K562 (cell line): ENCODE results near the gene PLTP. TPM values are rescaled to one million over a fixed set of nuclear protein-coding genes. Genes with fewer than 3 reads are reported as not detected.

Experiments
- CHD4 ChIP-seq: fragments of 200-600 bp; sonication (generic); IDR thresholded peaks from 3 replicates; pipeline ENCODE4 v1.6.1; 2012; ENCODE audit warnings: low read depth, mild to moderate bottlenecking, mixed read lengths, low read length, inconsistent platforms; ENCODE audit not compliant: insufficient read depth, insufficient replicate concordance, poor library complexity, severe bottlenecking
- DMBX1 ChIP-seq: fragments of 250-450 bp; sonication (Bioruptor Pico); IDR thresholded peaks from 2 replicates; pipeline ENCODE4 v1.8.0; 2022; ENCODE audit warnings: inconsistent platforms, mild to moderate bottlenecking, moderate library complexity, borderline replicate concordance
- GABPA ChIP-seq: fragments of 200-800 bp; sonication (Bioruptor generic); conservative IDR thresholded peaks from 2 replicates; pipeline ENCODE4 v1.6.1; 2016; ENCODE audit warnings: low read depth, missing genetic modification characterization, missing compliant biosample characterization
- HMGN3 ChIP-seq: IDR thresholded peaks from 2 replicates; pipeline ENCODE4 v1.6.1; 2011; ENCODE audit warnings: borderline replicate concordance, low read depth, mild to moderate bottlenecking, mixed read lengths, low read length; ENCODE audit not compliant: insufficient read length; ENCODE audit errors: extremely low read depth
- MCM7 ChIP-seq, 2 experiments: fragments of 450-650 bp; IDR thresholded peaks; 2 replicates each; pipeline ENCODE4 v1.6.1; 2016 to 2018
- RBM22 ChIP-seq: fragments of 200-400 bp; formaldehyde crosslinking; IDR thresholded peaks from 2 replicates; pipeline ENCODE4 v1.6.1; 2018; ENCODE audit warnings: low read length, low read depth; ENCODE audit not compliant: poor library complexity, severe bottlenecking
- REST ChIP-seq, 2 experiments: fragments of 450-650 bp; formaldehyde crosslinking in 1 of 2; IDR thresholded peaks; 2 replicates each; pipeline versions ENCODE4 v1.4.0 to v1.6.1; 2014 to 2020; ENCODE audit warnings: mild to moderate bottlenecking in 2 of 2, borderline replicate concordance in 1 of 2, low read depth in 1 of 2
- TOE1 ChIP-seq, 2 experiments: fragments of 450-650 bp in 1 of 2; sonication (generic) in 1 of 2; formaldehyde crosslinking in 1 of 2; IDR thresholded peaks; 2 replicates each; pipeline versions ENCODE4 v1.7.1 to v1.8.0; 2016 to 2022; ENCODE audit warnings: borderline replicate concordance in 2 of 2, mild to moderate bottlenecking in 2 of 2, antibody characterized with exemption in 1 of 2, inconsistent platforms in 1 of 2, low read depth in 1 of 2, missing genetic modification reagents in 1 of 2, moderate library complexity in 1 of 2
- U2AF1 ChIP-seq: fragments of 200-400 bp; formaldehyde crosslinking; optimal IDR thresholded peaks from 2 replicates; pipeline ENCODE3; 2017; ENCODE audit warnings: mild to moderate bottlenecking, low read depth, low read length, moderate library complexity
- ZNF124 ChIP-seq: sonication (generic); formaldehyde crosslinking; IDR thresholded peaks from 2 replicates; pipeline ENCODE4 v1.8.1; 2022; ENCODE audit warnings: missing genetic modification reagents
- ZNF143 ChIP-seq: sonication (generic); formaldehyde crosslinking; IDR thresholded peaks from 2 replicates; pipeline ENCODE4 v1.9.0; 2022; ENCODE audit warnings: mild to moderate bottlenecking, missing genetic modification reagents
- ZNF311 ChIP-seq: fragments of 250-450 bp; sonication (Bioruptor Pico); IDR thresholded peaks from 2 replicates; pipeline ENCODE4 v1.4.0; 2020; ENCODE audit warnings: mild to moderate bottlenecking, moderate library complexity
- ZNF518B ChIP-seq: fragments of 250-450 bp; sonication (Bioruptor Pico); IDR thresholded peaks from 2 replicates; pipeline ENCODE4 v1.5.0; 2021; ENCODE audit warnings: mild to moderate bottlenecking, moderate library complexity
- polyA plus RNA-seq, 8 experiments: library from polyadenylated mRNA; depleted of rRNA in 4 of 8; stranded (reverse) in 5 of 8; unstranded in 3 of 8; fragments of >200 nt; fragmentation: Nextera tagmentation in 2 of 8; fragmentation: Illumina TruSeq in 1 of 8; extraction: Ambion mirVana in 2 of 8; extraction: Trizol in 1 of 8; gene quantifications; 2 replicates each; pipeline versions ENCODE4 v1.2.1 to v1.2.3, GENCODE V29; 2011 to 2014; ENCODE audit warnings: inconsistent platforms in 1 of 8, missing spikeins in 1 of 8
- total RNA-seq, 7 experiments: library from RNA; depleted of rRNA in 6 of 7; stranded (reverse); fragments of >200 nt in 6 of 7; fragmentation: Illumina TruSeq in 2 of 7; extraction: Trizol in 2 of 7; gene quantifications; 2 replicates each; pipeline versions ENCODE4 v1.2.1 to v1.2.3, GENCODE V29; 2011 to 2021; ENCODE audit warnings: low replicate concordance in 1 of 7

PLTP gene
- total and polyA plus RNA-seq, 9 of the 15 experiments (the other 6 are each of a cell fraction or from before 2014, with no cell fraction given) = 2.8 to 29.3 (median 17.6) TPM

GRCh38 chr20:45934586-45935415, 22.8 kb upstream of the PLTP start, which contains the start of gene PCIF1 (continued):
- TF ChIP-seq TOE1 (IDR thresholded peaks at IDR 0.05; ENCODE audit: borderline replicate concordance) (no peak; the same call in 1 of the 2 replicates), TOE1 (CRISPR knock-in tag; IDR thresholded peaks at IDR 0.05; ENCODE audit: borderline replicate concordance, low read depth) (no peak), ZNF518B (CRISPR knock-in tag) (no peak), HMGN3 (peak; percentile 91), GABPA (tag) (peak; percentile 16; the same call in 1 of the 2 replicates), DMBX1 (no peak), ZNF124 (CRISPR knock-in tag) (no peak), REST (IDR thresholded peaks at IDR 0.05; ENCODE audit: borderline replicate concordance) (peak; percentile 78), REST (CRISPR knock-in tag; IDR thresholded peaks at IDR 0.05; ENCODE audit: low read depth) (peak; percentile 86), RBM22 (peak; percentile 53), CHD4 (no peak), ZNF143 (CRISPR knock-in tag) (peak; percentile 49; the same call in 1 of the 2 replicates), ZNF311 (CRISPR knock-in tag) (0 out of 2 replicates have a peak, but pooled peaks have one; percentile 36), MCM7 (IDR thresholded peaks at IDR 0.05) (no peak), U2AF1 (peak; percentile 99)
